DMS114 treated with DMSO at 0.1 percent for 48 hours (cell line): ENCODE data around the gene ATP5PB.

ENCODE experiments used
- DNase-seq: peaks from one replicate; lab custom pipeline; 2025; ENCODE audit not compliant: unreplicated experiment; lab: John Stamatoyannopoulos, UW

ATP5PB gene

GRCh38 chr1:111505641-111506119 lies 56.4 kb downstream of the ATP5PB start:
- no peak for DNase-seq

- DNase-seq: no peak
Measured at GRCh38 chr1:111506561-111506960, 57.3 kb downstream of the ATP5PB start.

- no peak for DNase-seq
Measured at GRCh38 chr1:111507411-111508201, 58.3 kb downstream of the ATP5PB start.

- no peak for DNase-seq
Measured at GRCh38 chr1:111509997-111510375, 60.7 kb downstream of the ATP5PB start.

GRCh38 chr1:111511370-111511769 lies 62.1 kb downstream of the ATP5PB start:
- no peak for DNase-seq
